ENCODE measurements around the gene COBL.

Gene COBL

GRCh38 chr7:51033727-51034520 lies 282.7 kb downstream of the COBL start:
- no peak for DNase-seq

GRCh38 chr7:51031791-51032515 lies 284.7 kb downstream of the COBL start:
- DNase-seq, result peak; percentile 49

DNA sequence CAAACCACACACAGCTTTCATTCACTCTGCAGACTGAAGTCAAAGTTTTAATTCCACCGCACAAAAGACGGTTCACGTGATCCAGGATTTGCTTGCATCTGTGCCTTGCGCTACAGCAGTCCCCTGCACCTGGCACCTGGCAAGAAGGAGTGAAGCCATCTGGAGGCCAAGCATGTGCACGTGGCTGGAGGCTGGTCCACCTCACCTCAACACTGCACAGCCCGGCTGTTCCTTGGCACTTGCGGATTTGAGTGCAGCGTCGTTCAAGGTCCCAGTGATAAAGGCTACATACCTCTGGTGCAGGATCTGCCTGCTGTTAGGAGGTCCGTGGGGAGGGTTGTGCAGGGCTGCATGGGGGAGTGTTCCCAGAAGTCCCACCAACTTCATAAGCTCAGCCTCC lies 285.4 kb downstream of the COBL start:
- DNase-seq, result no peak

DNA sequence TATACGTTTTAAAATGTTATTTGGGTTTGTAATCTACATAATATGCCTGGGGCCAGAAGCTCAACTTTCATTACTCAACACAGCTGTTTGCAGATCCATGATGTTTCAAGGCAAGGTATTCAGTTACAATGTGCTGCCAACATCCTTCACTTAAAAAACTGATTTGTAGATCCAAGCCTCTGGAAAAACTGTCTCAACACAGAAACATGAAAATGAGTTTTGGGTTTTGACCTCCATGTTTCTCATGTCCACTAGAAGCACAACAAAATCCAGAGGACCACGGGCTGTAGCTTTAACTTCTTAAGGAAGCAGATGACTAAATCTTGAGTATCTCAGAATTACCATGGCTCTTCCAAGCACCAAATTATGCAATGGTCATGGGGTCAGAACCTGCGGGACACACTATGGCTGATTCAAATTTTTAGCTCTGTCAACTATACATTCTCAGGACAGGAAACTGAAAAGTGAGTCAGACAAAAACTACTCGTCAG lies 286.9 kb downstream of the COBL start:
- no peak for DNase-seq

GRCh38 chr7:51029131-51029530 lies 287.5 kb downstream of the COBL start:
- DNase-seq, result no peak

GRCh38 chr7:51027935-51028830 lies 288.4 kb downstream of the COBL start:
- DNase-seq, result no peak

DNA sequence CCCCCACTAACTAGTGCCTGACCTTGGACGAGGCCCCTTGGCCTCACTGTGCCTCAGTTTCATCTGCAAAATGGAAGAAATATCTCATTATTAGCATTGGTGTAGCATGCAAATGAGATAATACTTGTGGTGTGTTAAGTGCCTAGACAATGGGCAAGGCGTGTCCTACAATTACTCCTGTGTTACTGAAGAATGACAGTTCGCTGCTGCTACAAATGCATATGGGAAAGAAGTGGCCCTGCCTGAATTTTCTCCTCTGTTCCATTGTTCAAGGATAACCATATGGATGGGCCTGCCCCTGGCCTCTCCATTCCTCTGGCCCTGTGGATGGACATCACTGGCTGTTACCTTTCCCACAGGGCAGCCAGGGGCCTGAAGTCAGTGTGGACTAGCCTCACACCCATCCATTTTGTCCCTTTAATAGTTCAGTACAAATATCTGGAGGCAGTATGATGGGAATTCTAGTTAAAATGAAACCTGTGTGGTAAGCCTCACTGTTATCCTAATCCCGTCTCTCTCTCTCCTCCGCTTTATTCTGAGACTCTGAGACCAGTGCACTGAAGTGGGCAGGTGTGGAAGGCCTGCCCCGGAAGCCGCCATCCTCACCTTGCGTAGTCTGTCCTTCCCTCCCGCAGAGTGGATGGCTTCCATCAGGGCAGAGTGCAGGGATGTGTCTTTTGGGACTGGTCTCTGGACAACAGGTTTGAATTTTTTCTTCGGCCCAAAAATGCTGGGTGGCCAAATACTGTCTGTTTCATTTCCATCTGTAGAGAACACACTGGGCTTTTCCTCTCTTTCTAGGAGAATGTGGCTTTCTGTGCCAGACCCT lies 289.3 kb downstream of the COBL start:
- no peak for DNase-seq

- no peak for DNase-seq
Measured at GRCh38 chr7:51026341-51026740, 290.3 kb downstream of the COBL start.

GRCh38 chr7:51025668-51026067 lies 290.9 kb downstream of the COBL start:
- DNase-seq, result no peak

GRCh38 chr7:51024867-51025266 lies 291.7 kb downstream of the COBL start:
- no peak for DNase-seq

DNA sequence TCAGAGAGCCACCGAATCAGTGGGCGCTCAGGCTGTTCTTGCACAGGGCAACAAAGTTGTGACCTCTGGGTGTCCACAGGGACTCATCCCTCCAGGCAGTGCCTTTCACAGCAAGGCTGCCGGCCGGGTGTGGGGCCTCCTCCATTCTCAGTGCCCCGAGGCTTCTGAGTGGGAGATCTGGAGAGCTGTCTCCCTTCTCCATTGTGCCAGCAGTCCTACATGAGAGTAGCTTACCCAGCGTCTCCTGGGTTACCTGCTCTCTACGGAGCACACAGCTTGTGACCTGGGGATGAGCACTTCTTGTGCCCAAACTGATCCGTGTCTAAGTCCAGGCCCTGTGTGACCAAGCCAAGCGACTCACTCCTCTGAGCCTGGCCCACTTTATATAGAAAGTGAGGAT lies 293.1 kb downstream of the COBL start:
- no peak for DNase-seq

- no peak for DNase-seq
Measured at GRCh38 chr7:51022821-51023220, 293.8 kb downstream of the COBL start.

- no peak for DNase-seq
Measured at GRCh38 chr7:51021906-51022570, 294.6 kb downstream of the COBL start.

- no peak for DNase-seq
Measured at GRCh38 chr7:51020944-51021343, 295.7 kb downstream of the COBL start.

DNA sequence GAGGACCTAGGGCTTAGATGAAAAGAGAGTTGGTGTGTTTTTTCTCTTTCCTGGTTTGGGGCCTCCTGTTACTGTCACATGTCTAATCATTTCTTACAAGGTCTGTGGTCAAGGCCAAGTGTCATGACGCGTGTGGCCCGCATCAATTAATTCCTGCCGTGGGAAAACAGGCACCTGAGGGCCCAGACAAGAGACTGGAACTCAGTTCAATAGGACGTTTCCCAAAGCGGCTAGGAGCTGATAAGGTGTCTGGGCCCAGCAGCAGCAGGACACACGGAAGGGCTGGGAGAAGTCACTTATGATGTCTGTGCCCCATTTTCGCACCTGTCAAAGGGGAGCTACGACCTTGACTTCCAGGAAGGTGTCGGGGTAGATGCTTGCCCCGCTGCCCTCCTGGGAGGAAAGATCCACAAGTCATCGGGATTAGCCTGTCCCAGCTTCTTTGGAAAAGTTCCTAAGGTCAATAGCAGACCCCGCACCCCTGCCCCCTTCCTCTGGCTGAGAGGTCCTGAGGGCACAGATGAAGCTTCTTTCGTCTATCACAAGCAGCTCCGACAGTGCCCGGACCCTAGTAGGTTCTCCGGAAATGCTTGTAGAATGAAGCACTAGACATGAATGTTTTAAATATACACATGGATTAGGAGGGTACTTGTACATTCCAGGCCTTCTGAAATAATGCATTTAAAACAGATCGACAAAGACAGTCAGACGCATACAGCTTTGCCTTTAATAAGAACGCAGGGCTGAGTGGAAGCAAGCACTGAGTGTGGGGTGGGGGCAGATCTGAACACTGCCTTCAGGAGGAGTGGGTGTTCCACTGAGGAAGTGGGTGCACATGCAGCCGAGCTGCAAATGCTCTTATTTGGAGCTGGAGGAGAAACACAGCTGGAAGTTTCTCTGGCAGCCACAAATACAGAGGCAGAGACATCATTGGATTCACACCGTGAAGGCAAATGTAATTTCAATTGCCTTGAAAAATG lies 296.4 kb downstream of the COBL start:
- DNase-seq, result no peak

- no peak for DNase-seq
Measured at GRCh38 chr7:51019191-51019844, 297.3 kb downstream of the COBL start.

DNA sequence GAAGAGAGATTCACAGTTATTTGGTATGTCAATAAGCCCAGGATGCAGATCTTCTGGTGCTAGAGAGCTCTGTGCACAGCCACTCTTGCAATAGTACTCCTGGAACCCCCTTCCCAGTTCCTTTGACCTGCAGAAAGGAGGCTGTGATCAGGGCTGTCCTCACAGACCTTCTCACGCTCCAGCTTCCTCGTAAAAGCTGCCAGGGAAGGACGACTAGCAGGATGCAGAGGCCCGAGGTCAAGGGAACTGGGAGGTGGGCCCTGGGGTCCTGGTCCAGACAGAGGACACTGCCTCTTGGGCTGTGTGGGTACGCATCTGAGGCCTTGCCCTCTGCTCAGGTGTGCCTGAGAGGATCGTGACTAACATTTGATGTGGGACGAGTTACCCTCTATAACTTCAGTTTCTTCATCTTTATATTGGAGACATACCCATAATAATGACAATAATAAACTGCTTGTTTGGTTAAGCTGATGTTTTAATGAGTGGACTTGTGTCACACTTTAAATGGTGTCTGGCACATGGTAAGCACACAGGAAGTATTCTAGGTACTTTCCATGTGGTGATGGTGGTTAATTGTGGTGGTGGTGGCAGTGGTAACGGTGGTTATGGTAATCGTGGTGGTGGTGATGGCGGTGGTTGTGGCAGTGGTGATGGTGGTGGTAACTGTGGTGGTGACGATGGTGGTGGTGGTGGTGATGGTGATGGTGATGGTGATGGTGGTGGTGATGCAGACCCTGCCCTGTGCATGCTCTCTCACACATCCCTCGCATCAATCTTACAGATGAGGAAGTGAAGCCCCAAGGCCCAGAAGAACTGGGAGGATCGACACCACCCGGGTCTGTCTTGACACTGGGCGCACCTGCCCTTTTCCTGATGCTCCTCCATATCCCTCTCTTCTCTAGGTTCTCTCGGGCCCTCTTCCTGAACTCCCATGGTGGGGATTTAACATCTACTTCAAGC lies 298.8 kb downstream of the COBL start:
- no peak for DNase-seq

- no peak for DNase-seq
Measured at GRCh38 chr7:51016546-51016945, 300.1 kb downstream of the COBL start.

DNA sequence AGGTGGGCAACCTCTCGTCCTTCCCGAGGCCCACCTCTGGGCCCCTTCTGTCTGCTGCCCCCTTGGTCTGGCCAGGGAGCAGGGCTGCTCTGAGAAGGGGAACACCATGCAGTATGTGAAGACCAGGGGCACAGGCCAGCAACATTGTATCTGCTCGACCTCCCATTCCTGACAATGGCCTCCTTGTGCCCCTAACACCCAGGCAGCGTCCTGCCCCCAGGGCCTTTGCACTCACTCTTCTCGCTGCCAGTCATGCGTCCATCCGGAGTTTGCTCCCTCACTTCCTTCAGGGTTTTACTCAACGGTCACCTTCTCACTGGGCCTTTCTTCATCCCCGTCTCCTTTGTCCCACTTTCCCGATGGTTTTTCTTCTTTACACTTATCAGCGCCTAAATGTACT lies 301.0 kb downstream of the COBL start:
- no peak for DNase-seq
